BJ (cell line): ENCODE results near the gene NKX1-2. TPM values are rescaled to one million over a fixed set of nuclear protein-coding genes. Genes with fewer than 3 reads are reported as not detected.

ENCODE experiments used
- CTCF ChIA-PET: fragments of 350-600 bp; formaldehyde crosslinking; extraction: SDS; loops from one replicate; lab custom pipeline; 2021; ENCODE audit warnings: antibody characterized with exemption, inconsistent platforms; lab: Yijun Ruan, JAX
- POLR2A ChIA-PET: fragments of 300-600 bp; sonication (Branson Sonifier 250); formaldehyde crosslinking; extraction: SDS; loops from one replicate; lab custom pipeline; 2021; ENCODE audit warnings: antibody characterized with exemption; lab: Charles Lee
- DNase-seq: peaks from one replicate; pipeline ENCODE4 v3.0.0-alpha.2; 2011; ENCODE audit warnings: low read depth
- H3K27me3 ChIP-seq: 2 replicates; pipeline ENCODE4 v1.6.0; 2011; ENCODE audit warnings: low read length; ENCODE audit not compliant: control insufficient read depth, insufficient read depth
- H3K36me3 ChIP-seq: 2 replicates; pipeline ENCODE4 v1.5.1; 2011; ENCODE audit warnings: low read length; ENCODE audit not compliant: control insufficient read depth, insufficient read depth
- H3K4me3 ChIP-seq: 2 replicates; pipeline ENCODE4 v1.5.1; 2011; ENCODE audit warnings: low read depth, mild to moderate bottlenecking, control low read depth, low read length
- polyA plus RNA-seq: library from polyadenylated mRNA; depleted of rRNA; stranded (reverse); fragments of >200 nt; gene quantifications from 2 replicates; pipeline ENCODE4 v1.2.3, GENCODE V29; 2011
- TF ChIP-seq, protein P1 (sequence below): IDR thresholded peaks from 2 replicates; pipeline ENCODE4 v1.5.1; 2011; ENCODE audit warnings: low read depth, mild to moderate bottlenecking, control low read depth, inconsistent platforms, low read length, moderate library complexity; ENCODE audit not compliant: insufficient read depth

NKX1-2 gene
- polyA plus RNA-seq, 1 experiment: not detected

DNA sequence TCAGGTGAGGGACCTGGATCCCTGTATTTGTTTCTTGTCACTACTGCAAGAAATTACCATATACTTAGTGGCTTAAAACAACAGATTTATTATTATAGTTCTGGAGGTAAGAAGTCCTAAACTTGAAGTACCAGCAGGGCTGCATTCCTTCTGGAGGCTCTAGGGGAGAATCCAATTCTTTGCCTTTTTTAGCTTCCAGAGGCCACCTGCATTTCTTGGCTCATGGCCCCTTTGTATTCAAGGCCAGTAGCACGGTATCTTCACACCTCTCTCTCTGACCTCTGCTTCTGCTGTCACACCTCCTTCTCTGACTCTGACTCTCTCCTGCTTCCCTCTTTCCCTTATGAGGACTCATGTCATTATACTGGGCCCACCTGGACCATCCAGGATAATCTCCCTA is 9.6 kb upstream of the NKX1-2 start:
- 0 out of 2 replicates have a peak, but pooled peaks cover 1% of the 10 kb centered on the region for H3K36me3 ChIP-seq
- POLR2A ChIA-PET: no interaction called here
- CTCF ChIA-PET: no interaction called here
- no peak overlapping the region for H3K4me3 ChIP-seq
- DNase-seq: no peak
- peaks cover 8% of the 10 kb centered on the region for H3K27me3 ChIP-seq
- TF ChIP-seq, protein P1, sequence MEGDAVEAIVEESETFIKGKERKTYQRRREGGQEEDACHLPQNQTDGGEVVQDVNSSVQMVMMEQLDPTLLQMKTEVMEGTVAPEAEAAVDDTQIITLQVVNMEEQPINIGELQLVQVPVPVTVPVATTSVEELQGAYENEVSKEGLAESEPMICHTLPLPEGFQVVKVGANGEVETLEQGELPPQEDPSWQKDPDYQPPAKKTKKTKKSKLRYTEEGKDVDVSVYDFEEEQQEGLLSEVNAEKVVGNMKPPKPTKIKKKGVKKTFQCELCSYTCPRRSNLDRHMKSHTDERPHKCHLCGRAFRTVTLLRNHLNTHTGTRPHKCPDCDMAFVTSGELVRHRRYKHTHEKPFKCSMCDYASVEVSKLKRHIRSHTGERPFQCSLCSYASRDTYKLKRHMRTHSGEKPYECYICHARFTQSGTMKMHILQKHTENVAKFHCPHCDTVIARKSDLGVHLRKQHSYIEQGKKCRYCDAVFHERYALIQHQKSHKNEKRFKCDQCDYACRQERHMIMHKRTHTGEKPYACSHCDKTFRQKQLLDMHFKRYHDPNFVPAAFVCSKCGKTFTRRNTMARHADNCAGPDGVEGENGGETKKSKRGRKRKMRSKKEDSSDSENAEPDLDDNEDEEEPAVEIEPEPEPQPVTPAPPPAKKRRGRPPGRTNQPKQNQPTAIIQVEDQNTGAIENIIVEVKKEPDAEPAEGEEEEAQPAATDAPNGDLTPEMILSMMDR: no peak

DNA sequence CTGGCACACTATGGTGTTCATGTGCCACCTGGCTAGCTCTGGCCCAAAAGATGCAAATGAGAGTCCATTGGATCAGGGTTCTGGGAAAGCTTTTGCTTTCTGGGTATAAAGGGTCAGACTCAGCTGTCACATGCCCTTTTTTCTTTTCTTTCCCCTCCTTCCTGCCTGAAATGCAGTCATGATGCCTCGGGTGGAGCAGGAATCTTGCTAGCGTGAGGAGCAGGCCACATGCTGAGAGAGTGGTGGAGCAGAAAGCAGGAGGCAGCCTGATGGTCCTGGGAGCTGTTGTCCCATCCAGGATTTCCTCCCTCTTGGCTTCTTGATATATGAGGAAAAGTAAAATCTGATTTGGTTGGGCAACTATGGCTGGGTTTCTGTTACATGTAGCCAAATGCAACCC is 9.1 kb upstream of the NKX1-2 start:
- Histone ChIP-seq H3K27me3 (peaks cover 11% of the 10 kb centered on the region), H3K4me3 (no peak overlapping the region), H3K36me3 (0 out of 2 replicates have a peak, but pooled peaks cover under 1% of the 10 kb centered on the region)
- ChIA-PET POLR2A (no interaction called here), CTCF (no interaction called here)
- no peak for DNase-seq
- TF ChIP-seq, protein P1: no peak

DNA sequence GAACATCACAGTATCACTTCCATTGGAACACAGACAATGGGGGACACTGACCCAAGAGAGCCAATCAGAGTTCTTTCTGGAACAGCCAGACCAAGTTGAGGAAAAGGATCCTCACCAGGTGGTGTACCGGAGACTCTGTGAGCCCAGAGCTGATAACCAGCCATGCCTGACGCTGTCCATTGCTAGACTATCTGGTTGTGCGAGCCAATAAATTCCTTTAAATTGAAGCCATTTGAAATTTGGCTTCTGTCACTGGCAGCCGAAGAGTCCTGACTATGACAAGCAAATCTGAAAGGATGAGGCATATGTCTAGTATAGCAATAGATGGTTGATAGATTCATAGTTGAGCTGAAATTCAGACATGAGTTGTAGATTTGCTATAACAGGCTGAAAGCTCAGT is 8.6 kb upstream of the NKX1-2 start:
- ChIA-PET POLR2A (no interaction called here), CTCF (no interaction called here)
- Histone ChIP-seq H3K27me3 (peaks cover 13% of the 10 kb centered on the region), H3K36me3 (no peaks in the 10 kb centered on the region), H3K4me3 (no peak overlapping the region)
- DNase-seq: no peak
- TF ChIP-seq, protein P1: no peak

DNA sequence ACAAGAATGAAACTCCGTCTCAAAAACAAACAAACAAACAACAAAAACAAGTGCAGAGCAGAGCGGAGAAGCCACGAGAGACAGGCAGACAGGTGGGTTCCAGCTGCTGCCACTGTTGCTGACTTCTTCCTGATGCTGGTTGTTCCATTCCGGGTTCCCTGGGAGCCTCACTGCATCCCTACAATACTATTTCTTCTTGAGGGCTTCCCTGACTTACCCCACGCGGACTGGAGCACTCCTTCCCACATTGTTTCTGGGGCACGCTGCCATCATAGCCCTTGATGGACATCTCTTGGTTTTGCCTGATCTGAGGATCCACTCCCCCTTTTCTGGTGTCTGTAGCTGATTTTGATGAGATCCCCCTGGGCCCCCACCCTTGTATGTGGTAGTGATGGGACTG is 5.6 kb upstream of the NKX1-2 start:
- TF ChIP-seq, protein P1: no peak
- CTCF ChIA-PET: no interaction called here
- Histone ChIP-seq H3K4me3 (no peak overlapping the region), H3K36me3 (no peaks in the 10 kb centered on the region), H3K27me3 (peaks cover 30% of the 10 kb centered on the region)
- POLR2A ChIA-PET: no interaction called here
- no peak for DNase-seq

DNA sequence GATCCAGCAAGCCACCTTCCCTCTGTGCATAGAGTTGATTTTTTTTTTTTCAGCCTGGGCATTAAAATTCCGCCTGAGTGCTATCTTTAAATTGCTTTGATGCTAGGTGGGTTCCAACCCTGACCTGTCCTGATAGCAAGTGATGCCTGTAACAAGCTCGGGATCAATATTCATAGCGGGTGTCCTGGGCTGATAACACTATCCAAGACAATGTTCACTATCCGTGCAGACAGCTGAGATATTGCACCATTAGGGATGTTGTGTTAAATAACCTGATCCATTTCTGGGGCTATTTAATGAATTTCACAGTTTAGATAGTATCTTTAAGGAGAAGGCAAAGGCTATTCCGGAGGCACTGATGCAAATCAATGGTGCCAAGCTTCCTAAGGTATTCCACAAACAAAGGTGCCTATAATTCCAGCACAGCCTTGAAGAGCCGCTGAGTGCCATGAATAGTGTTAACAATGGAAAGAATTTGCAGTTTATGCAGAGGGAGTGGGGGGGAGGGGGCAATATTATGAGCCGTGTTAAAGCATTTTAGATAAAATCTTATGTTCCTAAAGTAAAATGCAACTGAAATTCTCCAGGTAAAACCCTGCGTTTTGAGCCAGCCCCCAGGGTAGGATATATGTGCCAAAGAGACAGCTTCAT is 4.2 kb upstream of the NKX1-2 start:
- ChIA-PET CTCF (no interaction called here), POLR2A (interaction anchor here (0.7 kb wide), 1 partner anchor 371 kb away, joined by 4 read pairs; no protein-coding TSS in a partner anchor)
- H3K4me3 ChIP-seq: no peak overlapping the region
- TF ChIP-seq, protein P1: no peak
- peaks cover 40% of the 10 kb centered on the region for H3K27me3 ChIP-seq
- H3K36me3 ChIP-seq: no peaks in the 10 kb centered on the region
- DNase-seq: no peak
